Keratinocyte (primary cell): ENCODE results near the gene GPR146. TPM values are rescaled to one million over a fixed set of nuclear protein-coding genes. Genes with fewer than 3 reads are reported as not detected.

ENCODE experiments used
- DNase-seq: peaks from one replicate; pipeline ENCODE4 v3.0.0-alpha.2; 2011; ENCODE audit warnings: low read depth, missing footprints, low spot score
- FAIRE-seq: peaks from 2 replicates; lab custom pipeline; 2011; peaks lifted over from hg19 to GRCh38; lab: Jason Lieb, UNC
- H2AFZ ChIP-seq: 2 replicates; pipeline ENCODE4 v1.6.0; 2012; ENCODE audit warnings: low read length, control low read depth, inconsistent platforms; ENCODE audit not compliant: control insufficient read depth
- H3K27ac ChIP-seq: 2 replicates; pipeline ENCODE4 v1.5.1; 2011; ENCODE audit warnings: low read length; ENCODE audit not compliant: control insufficient read depth, insufficient read depth
- H3K27me3 ChIP-seq: 3 replicates; pipeline ENCODE4 v1.6.0; 2011; ENCODE audit warnings: low read length; ENCODE audit not compliant: control insufficient read depth, insufficient read depth; ENCODE audit errors: extremely low read depth
- H3K36me3 ChIP-seq, 2 experiments: 2 replicates in 1 of 2; 3 replicates in 1 of 2; pipeline ENCODE4 v1.5.1; 2011; ENCODE audit warnings: low read length in 2 of 2, mild to moderate bottlenecking in 1 of 2; ENCODE audit not compliant: control insufficient read depth in 2 of 2, insufficient read depth in 2 of 2; ENCODE audit errors: extremely low read depth in 1 of 2
- H3K4me1 ChIP-seq: 3 replicates; pipeline ENCODE4 v1.5.1; 2011; ENCODE audit warnings: low read length; ENCODE audit not compliant: control insufficient read depth, insufficient read depth; ENCODE audit errors: extremely low read depth
- H3K4me2 ChIP-seq: 3 replicates; pipeline ENCODE4 v1.6.0; 2011; ENCODE audit warnings: low read depth, low read length; ENCODE audit not compliant: control insufficient read depth, insufficient read depth; ENCODE audit errors: extremely low read depth
- H3K4me3 ChIP-seq, 3 experiments: fragments of 200-600 bp in 1 of 3; sonication (generic) in 1 of 3; 2 replicates in 2 of 3; 3 replicates in 1 of 3; pipeline ENCODE4 v1.5.1; 2011 to 2016; ENCODE audit warnings: low read length in 3 of 3, mild to moderate bottlenecking in 3 of 3, control low read depth in 2 of 3, inconsistent platforms in 1 of 3, low read depth in 1 of 3, mixed read lengths in 1 of 3, mixed run types in 1 of 3, moderate library complexity in 1 of 3; ENCODE audit not compliant: control insufficient read depth in 2 of 3, insufficient read depth in 2 of 3; ENCODE audit errors: extremely low read depth in 1 of 3
- H3K79me2 ChIP-seq: 2 replicates; pipeline ENCODE4 v1.6.0; 2012; ENCODE audit warnings: low read length; ENCODE audit not compliant: control insufficient read depth, insufficient read depth
- H3K9ac ChIP-seq: 3 replicates; pipeline ENCODE4 v1.6.0; 2011; ENCODE audit warnings: low read length; ENCODE audit not compliant: control insufficient read depth, insufficient read depth; ENCODE audit errors: extremely low read depth
- H3K9me1 ChIP-seq: 3 replicates; pipeline ENCODE4 v1.6.0; 2011; ENCODE audit warnings: low read length; ENCODE audit not compliant: control insufficient read depth, insufficient read depth; ENCODE audit errors: extremely low read depth
- H3K9me3 ChIP-seq: 2 replicates; pipeline ENCODE4 v1.5.1; 2012; ENCODE audit warnings: low read depth, low read length; ENCODE audit not compliant: control insufficient read depth
- H4K20me1 ChIP-seq: 3 replicates; pipeline ENCODE4 v1.6.0; 2011; ENCODE audit warnings: low read length; ENCODE audit not compliant: control insufficient read depth, insufficient read depth; ENCODE audit errors: extremely low read depth
- CTCF ChIP-seq, 3 experiments: IDR thresholded peaks in 1 of 3; conservative IDR thresholded peaks in 1 of 3; optimal IDR thresholded peaks in 1 of 3; 2 replicates in 2 of 3; 3 replicates in 1 of 3; pipeline versions ENCODE3 to v1.5.1; 2011; ENCODE audit warnings: low read length in 3 of 3, mild to moderate bottlenecking in 3 of 3, moderate library complexity in 2 of 3, control low read depth in 1 of 3, inconsistent platforms in 1 of 3; ENCODE audit not compliant: insufficient read depth in 2 of 3; ENCODE audit errors: extremely low read depth in 1 of 3
- EZH2 ChIP-seq: IDR thresholded peaks from one replicate; pipeline ENCODE4 v1.6.1; 2012; ENCODE audit warnings: inconsistent platforms, mild to moderate bottlenecking, low read length, moderate library complexity
- dilution Hi-C: fragments of 300-500 bp; cut with MboI; formaldehyde crosslinking; loops from one replicate; pipeline ENCODE4 v1.7.0; 2020; ENCODE audit warnings: low sequenced_read_pairs; ENCODE audit not compliant: extremely low pct_ligation_motif_present
- polyA plus RNA-seq, 5 experiments: library from polyadenylated mRNA; depleted of rRNA in 3 of 5; stranded (reverse) in 3 of 5; stranded (forward) in 1 of 5; unstranded in 1 of 5; fragments of >200 nt; gene quantifications; 1 replicate in 1 of 5; 2 replicates in 3 of 5; 3 replicates in 1 of 5; pipeline versions ENCODE4 v1.2.1 to v1.2.3, GENCODE V29; 2011 to 2012; ENCODE audit warnings: missing spikeins in 2 of 5, low read depth in 1 of 5, low replicate concordance in 1 of 5
- small RNA-seq, 3 experiments: library from RNA; depleted of rRNA; stranded (forward); fragments of <200 nt; gene quantifications; one replicate each; pipeline ENCODE3, GENCODE V24; 2012; ENCODE audit warnings: low read depth in 3 of 3, low replicate concordance in 1 of 3; ENCODE audit not compliant: insufficient read length in 3 of 3

Gene GPR146
- polyA plus RNA-seq, 1 donor (not counting 4 experiments of a cell fraction or from before 2014, with no cell fraction given) = 0.13 TPM

GRCh38 chr7:1106793-1107421 lies 62.6 kb downstream of the GPR146 start:
- Histone ChIP-seq H4K20me1 (peaks cover 5% of the 10 kb centered on the region), H3K27me3 (no peaks in the 10 kb centered on the region), H2AFZ (no peak overlapping the region), H3K4me3 (no peak overlapping the region), H3K27ac (no peak overlapping the region), H3K4me2 (no peak overlapping the region), H3K79me2 (peaks cover 18% of the 10 kb centered on the region), H3K9me1 (no peaks in the 10 kb centered on the region), H3K4me1 (no peaks in the 10 kb centered on the region), H3K9ac (no peak overlapping the region), H3K36me3 (peaks cover 0 to 4% of the 10 kb centered on the region in 2 experiments), H3K9me3 (no peaks in the 10 kb centered on the region)
- TF ChIP-seq CTCF (optimal IDR thresholded peaks at IDR 0.05 in 1 of 3, IDR thresholded peaks at IDR 0.05 in 1 of 3, conservative IDR thresholded peaks at IDR 0.05 in 1 of 3; ENCODE audit: extremely low read depth in 1 of 3, insufficient read depth in 2 of 3, low read length in 3 of 3) (no peak), EZH2 (no peak)
- FAIRE-seq (no peak), DNase-seq (no peak)
- dilution Hi-C loops = no loop called here

GRCh38 chr7:1108264-1108920 lies 64.0 kb downstream of the GPR146 start:
- Histone ChIP-seq H3K4me1 (no peaks in the 10 kb centered on the region), H3K36me3 (peaks cover 4% of the 10 kb centered on the region in 2 experiments), H3K9me1 (no peaks in the 10 kb centered on the region), H3K79me2 (peaks cover 14% of the 10 kb centered on the region), H2AFZ (no peak overlapping the region), H3K9ac (no peak overlapping the region), H3K9me3 (no peaks in the 10 kb centered on the region), H4K20me1 (peaks cover 3% of the 10 kb centered on the region), H3K27me3 (no peaks in the 10 kb centered on the region), H3K4me2 (no peak overlapping the region), H3K27ac (no peak overlapping the region), H3K4me3 (no peak overlapping the region)
- TF ChIP-seq CTCF (optimal IDR thresholded peaks at IDR 0.05 in 1 of 3, IDR thresholded peaks at IDR 0.05 in 1 of 3, conservative IDR thresholded peaks at IDR 0.05 in 1 of 3; ENCODE audit: extremely low read depth in 1 of 3, insufficient read depth in 2 of 3, low read length in 3 of 3) (no peak), EZH2 (no peak)
- FAIRE-seq (no peak), DNase-seq (no peak)
- dilution Hi-C loops = no loop called here

Small RNA genes lying within 50 kb of the gene (small RNA-seq; reads per million reads assigned to genes)
- gene MIR339 = 13.9 to 466 (median 57.0) reads per million in 3 experiments

Other genes starting within 250 kb of the GPR146 start
- 164 to 176 TPM (median 166 TPM) in 3 replicates for gene SUN1, start 212.1 kb upstream of the GPR146 start, polyA plus RNA-seq
- 21.1 to 32.0 TPM (median 22.9 TPM) in 3 replicates for gene GET4, start 168.0 kb upstream of the GPR146 start, polyA plus RNA-seq
- gene ADAP1, start 89.9 kb upstream of the GPR146 start, polyA plus RNA-seq = 4.3 to 6.2 TPM (median 5.5 TPM) in 3 replicates
- gene COX19, start 69.0 kb upstream of the GPR146 start, polyA plus RNA-seq = 4.7 to 6.3 TPM (median 6.2 TPM) in 3 replicates
- 0.05 to 0.58 TPM (median 0.09 TPM) in 3 replicates for gene CYP2W1, start 61.4 kb upstream of the GPR146 start, polyA plus RNA-seq
- gene GPER1, start 43.6 kb downstream of the GPR146 start, polyA plus RNA-seq = 0.05 to 0.21 TPM (median 0.08 TPM) in 3 replicates
- gene ZFAND2A, start 115.7 kb downstream of the GPR146 start, polyA plus RNA-seq = 25.5 to 31.1 TPM (median 27.5 TPM) in 3 replicates
- not detected in 3 replicates for gene UNCX, start 188.3 kb downstream of the GPR146 start, polyA plus RNA-seq